HepG2 (cell line): ENCODE results near the gene PHACTR1. TPM values are rescaled to one million over a fixed set of nuclear protein-coding genes. Genes with fewer than 3 reads are reported as not detected.
A peak's percentile ranks its signal among the peaks of the same experiment; 100 is the strongest.

Experiments used
- EHMT2 ChIP-seq: fragments of 200-600 bp; sonication (generic); IDR thresholded peaks from 2 replicates; pipeline ENCODE4 v1.7.0; 2017; ENCODE audit warnings: antibody characterized with exemption, low read depth, low read length, borderline replicate concordance
- HOXD1 ChIP-seq: sonication (generic); formaldehyde crosslinking; IDR thresholded peaks from 2 replicates; pipeline ENCODE4 v1.5.0; 2020; ENCODE audit warnings: missing genetic modification reagents
- MIXL1 ChIP-seq: IDR thresholded peaks from 2 replicates; pipeline ENCODE4 v1.6.1; 2016
- NAIF1 ChIP-seq: sonication (generic); formaldehyde crosslinking; IDR thresholded peaks from 2 replicates; pipeline ENCODE4 v1.5.0; 2020; ENCODE audit warnings: mild to moderate bottlenecking, missing genetic modification reagents, borderline replicate concordance
- NFKBIZ ChIP-seq: IDR thresholded peaks from 2 replicates; pipeline ENCODE4 v1.6.1; 2018; ENCODE audit warnings: missing genetic modification reagents, missing compliant biosample characterization
- PPARG ChIP-seq: conservative IDR thresholded peaks from 2 replicates; pipeline ENCODE4 v1.6.1; 2016; ENCODE audit warnings: missing biosample characterization, missing genetic modification reagents
- REPIN1 ChIP-seq: sonication (generic); formaldehyde crosslinking; IDR thresholded peaks from 2 replicates; pipeline ENCODE4 v1.8.0; 2022; ENCODE audit warnings: missing genetic modification reagents, low read depth, mild to moderate bottlenecking, borderline replicate concordance
- TEAD3 ChIP-seq: optimal IDR thresholded peaks from 2 replicates; pipeline ENCODE3; 2016; ENCODE audit warnings: borderline replicate concordance
- TMF1 ChIP-seq: sonication (generic); formaldehyde crosslinking; IDR thresholded peaks from 2 replicates; pipeline ENCODE4 v1.8.1; 2022; ENCODE audit warnings: low read depth, missing genetic modification reagents
- TSC22D2 ChIP-seq: sonication (generic); formaldehyde crosslinking; IDR thresholded peaks from 2 replicates; pipeline ENCODE4 v1.5.1; 2020; ENCODE audit warnings: missing genetic modification reagents, mild to moderate bottlenecking, borderline replicate concordance
- ZMYM4 ChIP-seq: sonication (generic); formaldehyde crosslinking; IDR thresholded peaks from 2 replicates; pipeline ENCODE4 v1.8.1; 2023; ENCODE audit warnings: mild to moderate bottlenecking, missing genetic modification reagents
- ZNF335 ChIP-seq: sonication (generic); formaldehyde crosslinking; IDR thresholded peaks from 2 replicates; pipeline ENCODE4 v1.4.0; 2020; ENCODE audit warnings: missing genetic modification reagents
- ZNF501 ChIP-seq: sonication (generic); formaldehyde crosslinking; IDR thresholded peaks from 2 replicates; pipeline ENCODE4 v1.5.1; 2020; ENCODE audit warnings: mild to moderate bottlenecking, moderate library complexity, missing genetic modification reagents
- ZNF557 ChIP-seq: sonication (generic); formaldehyde crosslinking; IDR thresholded peaks from 2 replicates; pipeline ENCODE4 v1.4.0; 2020; ENCODE audit warnings: missing genetic modification reagents
- ZNF558 ChIP-seq: sonication (generic); formaldehyde crosslinking; IDR thresholded peaks from 2 replicates; pipeline ENCODE4 v1.9.0; 2022; ENCODE audit warnings: mild to moderate bottlenecking, missing genetic modification reagents, borderline replicate concordance
- ZNF589 ChIP-seq: sonication (generic); formaldehyde crosslinking; conservative IDR thresholded peaks from 2 replicates; pipeline ENCODE4 v1.8.0; 2022; ENCODE audit warnings: mild to moderate bottlenecking, moderate library complexity, missing genetic modification reagents
- ZNF792 ChIP-seq: IDR thresholded peaks from 2 replicates; pipeline ENCODE4 v1.6.1; 2016
- ZSCAN31 ChIP-seq: sonication (generic); formaldehyde crosslinking; IDR thresholded peaks from 2 replicates; pipeline ENCODE4 v1.5.0; 2020; ENCODE audit warnings: low read depth, mild to moderate bottlenecking, missing genetic modification reagents
- ZSCAN9 ChIP-seq: IDR thresholded peaks from 2 replicates; pipeline ENCODE4 v1.6.1; 2016; ENCODE audit warnings: borderline replicate concordance
- polyA plus RNA-seq, 8 experiments: library from polyadenylated mRNA; depleted of rRNA in 3 of 8; stranded (reverse) in 7 of 8; unstranded in 1 of 8; fragments of >200 nt; fragmentation: Illumina TruSeq in 4 of 8; extraction: Trizol in 4 of 8; gene quantifications; 2 replicates each; pipeline versions ENCODE4 v1.2.1 to v1.2.3, GENCODE V29; 2011 to 2016; ENCODE audit warnings: low read depth in 4 of 8, missing spikeins in 1 of 8, mixed read lengths in 1 of 8; ENCODE audit not compliant: insufficient read depth in 1 of 8
- total RNA-seq, 5 experiments: library from RNA; depleted of rRNA; stranded (reverse); fragments of >200 nt; fragmentation: Illumina TruSeq; extraction: Trizol; gene quantifications; 2 replicates each; pipeline ENCODE4 v1.2.3, GENCODE V29; 2016; ENCODE audit warnings: low read depth in 1 of 5
- TF ChIP-seq, protein P1 (sequence below): sonication (generic); formaldehyde crosslinking; IDR thresholded peaks from 2 replicates; pipeline ENCODE4 v1.4.0; 2020; ENCODE audit warnings: missing genetic modification reagents, borderline replicate concordance
- TF ChIP-seq, protein P2 (sequence below): IDR thresholded peaks from 2 replicates; pipeline ENCODE4 v1.6.1; 2016; ENCODE audit warnings: low read depth, control low read depth
- TF ChIP-seq, protein P3 (sequence below): sonication (generic); formaldehyde crosslinking; IDR thresholded peaks from 2 replicates; pipeline ENCODE4 v1.5.1; 2020; ENCODE audit warnings: missing genetic modification reagents, mild to moderate bottlenecking, borderline replicate concordance

Gene PHACTR1
- total and polyA plus RNA-seq, 2 of the 13 experiments (the other 11 are each of a cell fraction or from before 2014, with no cell fraction given), result 0.09 TPM; not detected in 1

DNA sequence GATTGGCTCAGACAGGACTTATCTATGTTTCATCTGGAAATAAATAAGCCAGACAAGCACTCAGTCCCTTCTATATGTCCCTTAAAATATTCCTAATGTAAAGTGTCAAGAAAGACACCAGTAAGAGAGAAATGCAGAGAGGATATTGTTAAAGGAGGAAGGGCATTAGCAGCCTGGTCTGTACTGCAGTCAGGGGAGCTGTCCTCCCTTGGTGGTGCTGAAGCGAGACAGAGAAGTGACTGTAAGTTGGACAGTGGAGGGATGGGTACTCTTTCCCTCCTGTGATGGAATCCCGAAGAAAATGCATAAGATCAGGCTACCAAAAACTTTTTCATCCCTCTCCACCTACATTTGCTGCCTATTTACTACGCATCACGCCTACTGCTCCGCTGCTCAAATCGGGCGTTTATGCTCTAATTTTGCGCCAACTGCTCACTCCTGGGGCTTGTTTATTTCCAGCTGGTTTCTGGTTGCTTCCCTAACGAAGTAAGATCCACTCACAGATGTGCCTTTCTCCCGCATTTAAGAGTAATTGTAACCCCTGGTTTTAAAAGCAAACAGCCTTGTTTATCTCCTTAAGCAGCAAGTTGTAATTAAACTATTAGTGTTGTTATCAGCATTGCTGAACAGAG is 35.2 kb downstream of the PHACTR1 start (continued):
- TF ChIP-seq ZNF557 (CRISPR knock-in tag), result 0 out of 2 replicates have a peak, but pooled peaks have one; percentile 82
- 0 out of 2 replicates have a peak, but pooled peaks have one; percentile 56 for TF ChIP-seq HOXD1 (CRISPR knock-in tag)
- TF ChIP-seq ZNF335, result peak; percentile 66; the same call in 1 of the 2 replicates
- TF ChIP-seq MIXL1 (CRISPR knock-in tag), result peak; percentile 66; the same call in 1 of the 2 replicates
- TF ChIP-seq PPARG (CRISPR knock-in tag), result peak; percentile 41; the same call in 1 of the 2 replicates
- no peak for TF ChIP-seq ZNF501 (CRISPR knock-in tag)
- 0 out of 2 replicates have a peak, but pooled peaks have one; percentile 18 for TF ChIP-seq ZMYM4 (CRISPR knock-in tag)
- TF ChIP-seq REPIN1 (CRISPR knock-in tag), result 0 out of 2 replicates have a peak, but pooled peaks have one; percentile 44
- peak; percentile 75; the same call in 1 of the 2 replicates for TF ChIP-seq TMF1 (CRISPR knock-in tag)
- peak; percentile 78; the same call in 1 of the 2 replicates for TF ChIP-seq EHMT2
- TF ChIP-seq, protein P1, sequence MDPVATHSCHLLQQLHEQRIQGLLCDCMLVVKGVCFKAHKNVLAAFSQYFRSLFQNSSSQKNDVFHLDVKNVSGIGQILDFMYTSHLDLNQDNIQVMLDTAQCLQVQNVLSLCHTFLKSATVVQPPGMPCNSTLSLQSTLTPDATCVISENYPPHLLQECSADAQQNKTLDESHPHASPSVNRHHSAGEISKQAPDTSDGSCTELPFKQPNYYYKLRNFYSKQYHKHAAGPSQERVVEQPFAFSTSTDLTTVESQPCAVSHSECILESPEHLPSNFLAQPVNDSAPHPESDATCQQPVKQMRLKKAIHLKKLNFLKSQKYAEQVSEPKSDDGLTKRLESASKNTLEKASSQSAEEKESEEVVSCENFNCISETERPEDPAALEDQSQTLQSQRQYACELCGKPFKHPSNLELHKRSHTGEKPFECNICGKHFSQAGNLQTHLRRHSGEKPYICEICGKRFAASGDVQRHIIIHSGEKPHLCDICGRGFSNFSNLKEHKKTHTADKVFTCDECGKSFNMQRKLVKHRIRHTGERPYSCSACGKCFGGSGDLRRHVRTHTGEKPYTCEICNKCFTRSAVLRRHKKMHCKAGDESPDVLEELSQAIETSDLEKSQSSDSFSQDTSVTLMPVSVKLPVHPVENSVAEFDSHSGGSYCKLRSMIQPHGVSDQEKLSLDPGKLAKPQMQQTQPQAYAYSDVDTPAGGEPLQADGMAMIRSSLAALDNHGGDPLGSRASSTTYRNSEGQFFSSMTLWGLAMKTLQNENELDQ (CRISPR knock-in tag), result peak; percentile 91
- TF ChIP-seq, protein P2, sequence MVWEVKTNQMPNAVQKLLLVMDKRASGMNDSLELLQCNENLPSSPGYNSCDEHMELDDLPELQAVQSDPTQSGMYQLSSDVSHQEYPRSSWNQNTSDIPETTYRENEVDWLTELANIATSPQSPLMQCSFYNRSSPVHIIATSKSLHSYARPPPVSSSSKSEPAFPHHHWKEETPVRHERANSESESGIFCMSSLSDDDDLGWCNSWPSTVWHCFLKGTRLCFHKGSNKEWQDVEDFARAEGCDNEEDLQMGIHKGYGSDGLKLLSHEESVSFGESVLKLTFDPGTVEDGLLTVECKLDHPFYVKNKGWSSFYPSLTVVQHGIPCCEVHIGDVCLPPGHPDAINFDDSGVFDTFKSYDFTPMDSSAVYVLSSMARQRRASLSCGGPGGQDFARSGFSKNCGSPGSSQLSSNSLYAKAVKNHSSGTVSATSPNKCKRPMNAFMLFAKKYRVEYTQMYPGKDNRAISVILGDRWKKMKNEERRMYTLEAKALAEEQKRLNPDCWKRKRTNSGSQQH (CRISPR knock-in tag), result peak; percentile 82; the same call in 1 of the 2 replicates
- no peak for TF ChIP-seq ZNF558 (CRISPR knock-in tag)
- TF ChIP-seq NFKBIZ (CRISPR knock-in tag), result 0 out of 2 replicates have a peak, but pooled peaks have one; percentile 78
- TF ChIP-seq ZSCAN31 (CRISPR knock-in tag), result no peak
- 0 out of 2 replicates have a peak, but pooled peaks have one; percentile 37 for TF ChIP-seq ZNF589 (CRISPR knock-in tag)
- TF ChIP-seq ZNF792 (CRISPR knock-in tag), result peak; percentile 84; the same call in 1 of the 2 replicates
- peak; percentile 98 for TF ChIP-seq ZSCAN9
- no peak for TF ChIP-seq NAIF1 (CRISPR knock-in tag)
- TF ChIP-seq TEAD3, result peak; percentile 9
- TF ChIP-seq TSC22D2 (CRISPR knock-in tag), result peak; percentile 94
- TF ChIP-seq, protein P3, sequence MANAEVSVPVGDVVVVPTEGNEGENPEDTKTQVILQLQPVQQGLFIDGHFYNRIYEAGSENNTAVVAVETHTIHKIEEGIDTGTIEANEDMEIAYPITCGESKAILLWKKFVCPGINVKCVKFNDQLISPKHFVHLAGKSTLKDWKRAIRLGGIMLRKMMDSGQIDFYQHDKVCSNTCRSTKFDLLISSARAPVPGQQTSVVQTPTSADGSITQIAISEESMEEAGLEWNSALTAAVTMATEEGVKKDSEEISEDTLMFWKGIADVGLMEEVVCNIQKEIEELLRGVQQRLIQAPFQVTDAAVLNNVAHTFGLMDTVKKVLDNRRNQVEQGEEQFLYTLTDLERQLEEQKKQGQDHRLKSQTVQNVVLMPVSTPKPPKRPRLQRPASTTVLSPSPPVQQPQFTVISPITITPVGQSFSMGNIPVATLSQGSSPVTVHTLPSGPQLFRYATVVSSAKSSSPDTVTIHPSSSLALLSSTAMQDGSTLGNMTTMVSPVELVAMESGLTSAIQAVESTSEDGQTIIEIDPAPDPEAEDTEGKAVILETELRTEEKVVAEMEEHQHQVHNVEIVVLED, result no peak
